ENCODE measurements around the gene CCNE1.

- TF ChIP-seq CTCF (IDR thresholded peaks at IDR 0.05), result no peak
- TF ChIP-seq POLR2AphosphoS5 (IDR thresholded peaks at IDR 0.05), result no peak
Measured at GRCh38 chr19:29772696-29773095, 39.1 kb upstream of the CCNE1 start.

All from gastroesophageal sphincter (tissue), 3 donors.